Central memory CD8-positive, alpha-beta T cell (primary cell): ENCODE measurements around the gene SEMA3C.

Experiments used
- ATAC-seq: fragments of 150-1000 bp; cut with Tn5 transposase; replicated peaks from 2 replicates; pipeline ENCODE4 v1.10.0; 2022; ENCODE audit warnings: mild to moderate bottlenecking, moderate FRiP score, moderate number of reproducible peaks; ENCODE audit not compliant: poor library complexity, severe bottlenecking; ENCODE audit errors: extremely low read depth
- DNase-seq, 2 donors: peaks; one replicate each; pipeline ENCODE4 v3.0.0; 2021; ENCODE audit warnings: low spot score in 2 of 2
- H3K27ac Mint-ChIP-seq: one replicate; pipeline ENCODE4 v1.8.0; 2022; ENCODE audit warnings: low read depth, mild to moderate bottlenecking, moderate library complexity, mixed read lengths
- H3K27me3 Mint-ChIP-seq: one replicate; pipeline ENCODE4 v1.8.0; 2022; ENCODE audit warnings: mixed read lengths
- H3K36me3 Mint-ChIP-seq: one replicate; pipeline ENCODE4 v1.8.0; 2022; ENCODE audit warnings: mild to moderate bottlenecking, moderate library complexity, mixed read lengths; ENCODE audit not compliant: insufficient read depth
- H3K4me1 Mint-ChIP-seq: one replicate; pipeline ENCODE4 v1.8.0; 2022; ENCODE audit warnings: mixed read lengths
- H3K4me3 Mint-ChIP-seq: one replicate; pipeline ENCODE4 v1.8.0; 2022; ENCODE audit warnings: mild to moderate bottlenecking, moderate library complexity, mixed read lengths
- H3K9me3 Mint-ChIP-seq: one replicate; pipeline ENCODE4 v1.8.0; 2022; ENCODE audit warnings: mixed read lengths

SEMA3C gene

GRCh38 chr7:80783678-80784327, 135.0 kb downstream of the SEMA3C start:
- Mint-ChIP-seq H3K36me3 (peaks cover 2% of the 10 kb centered on the region), H3K27me3 (no peaks in the 10 kb centered on the region), H3K4me1 (no peaks in the 10 kb centered on the region), H3K9me3 (peaks cover 36% of the 10 kb centered on the region), H3K4me3 (no peak overlapping the region), H3K27ac (no peak overlapping the region)
- DNase-seq (no peak), ATAC-seq (no peak)

GRCh38 chr7:80783186-80783677, 135.6 kb downstream of the SEMA3C start:
- Mint-ChIP-seq H3K27ac (no peak overlapping the region), H3K9me3 (peaks cover 41% of the 10 kb centered on the region), H3K4me1 (no peaks in the 10 kb centered on the region), H3K27me3 (no peaks in the 10 kb centered on the region), H3K36me3 (peaks cover 2% of the 10 kb centered on the region), H3K4me3 (no peak overlapping the region)
- no peak for ATAC-seq
- no peak for DNase-seq

DNA sequence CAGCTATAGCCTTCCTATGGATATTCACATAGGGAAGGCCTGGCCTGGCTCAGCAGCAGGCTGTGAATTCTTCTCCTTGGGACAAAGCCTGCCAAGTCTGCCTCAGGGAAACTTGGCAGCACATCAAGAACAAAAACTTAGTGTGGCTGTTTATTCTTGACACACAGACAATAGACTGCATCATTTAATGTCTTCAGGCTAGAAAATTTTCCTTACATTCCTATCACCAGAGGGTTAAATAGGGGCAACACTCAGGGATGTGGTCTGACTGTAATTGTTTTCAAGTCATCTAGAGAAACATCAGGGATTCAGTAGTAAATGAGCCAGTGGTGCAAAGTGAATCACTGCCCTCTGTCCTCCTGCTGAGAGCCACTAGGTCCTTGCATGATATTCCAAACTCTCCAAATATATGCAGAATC, 137.3 kb downstream of the SEMA3C start:
- DNase-seq (no peak), ATAC-seq (no peak)
- Mint-ChIP-seq H3K4me1 (no peaks in the 10 kb centered on the region), H3K36me3 (no peaks in the 10 kb centered on the region), H3K4me3 (no peak overlapping the region), H3K9me3 (peaks cover 32% of the 10 kb centered on the region), H3K27ac (no peak overlapping the region), H3K27me3 (no peaks in the 10 kb centered on the region)

DNA sequence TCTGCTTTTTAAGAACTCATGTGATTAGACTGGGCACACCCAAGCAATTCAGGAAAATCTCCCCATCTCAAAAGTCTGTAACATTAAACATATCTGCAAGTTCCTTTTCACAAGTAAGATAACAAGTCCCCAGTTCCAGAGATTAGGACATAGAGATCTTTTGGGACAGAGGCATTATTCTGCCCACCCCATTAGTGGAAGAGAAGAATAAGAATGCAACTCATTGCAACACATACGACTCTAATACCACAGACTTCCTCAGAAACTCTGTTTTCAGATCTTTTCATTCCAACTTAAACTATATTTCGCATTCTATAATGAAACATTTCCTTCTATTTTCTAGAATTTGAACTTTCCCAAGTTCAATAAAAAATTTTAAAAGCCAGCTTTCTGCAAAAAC, 137.7 kb downstream of the SEMA3C start:
- Mint-ChIP-seq H3K4me3 (no peak overlapping the region), H3K36me3 (no peaks in the 10 kb centered on the region), H3K27ac (no peak overlapping the region), H3K4me1 (no peaks in the 10 kb centered on the region), H3K9me3 (peaks cover 29% of the 10 kb centered on the region), H3K27me3 (no peaks in the 10 kb centered on the region)
- no peak for DNase-seq
- ATAC-seq, result no peak

DNA sequence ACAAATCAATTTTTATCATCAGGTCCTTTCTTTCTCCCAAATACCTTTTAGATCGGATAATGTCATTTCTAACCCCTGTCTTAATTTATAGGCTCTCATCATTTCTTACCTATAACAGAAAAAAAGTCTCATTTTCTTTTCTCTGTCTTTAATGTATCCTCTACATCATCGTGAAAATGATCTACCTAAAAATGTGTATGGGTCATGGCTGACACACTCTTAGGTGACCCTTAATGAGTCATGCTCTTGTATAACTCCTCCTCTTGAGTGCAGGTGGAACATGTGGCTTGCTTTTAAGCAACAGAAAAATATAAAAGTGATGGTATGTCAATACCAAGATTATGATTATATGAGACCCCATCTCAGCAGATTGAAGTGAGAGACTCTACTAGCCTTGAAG, 139.4 kb downstream of the SEMA3C start:
- Mint-ChIP-seq H3K27me3 (no peaks in the 10 kb centered on the region), H3K4me3 (no peak overlapping the region), H3K36me3 (no peaks in the 10 kb centered on the region), H3K4me1 (no peaks in the 10 kb centered on the region), H3K27ac (no peak overlapping the region), H3K9me3 (peaks cover 33% of the 10 kb centered on the region)
- no peak for DNase-seq
- ATAC-seq, result no peak

DNA sequence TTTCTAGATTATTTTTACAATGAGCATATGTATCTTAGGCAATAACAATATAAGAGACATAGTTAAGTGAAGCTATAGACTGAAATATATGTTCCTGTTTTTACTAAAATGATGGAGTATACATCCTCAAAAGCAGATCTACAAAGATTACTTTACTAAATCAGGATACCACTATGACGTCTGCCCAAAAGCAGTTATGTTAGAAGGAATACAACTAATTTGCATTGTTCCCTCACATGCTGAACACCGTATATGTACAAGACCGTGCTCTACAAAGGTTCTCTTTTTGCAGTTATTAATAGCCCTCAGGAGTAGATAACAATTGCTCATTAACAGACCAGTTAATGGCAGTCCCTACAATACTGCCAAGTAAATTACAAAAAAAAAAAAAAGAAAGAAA, 143.0 kb downstream of the SEMA3C start:
- Mint-ChIP-seq H3K4me1 (no peaks in the 10 kb centered on the region), H3K4me3 (no peak overlapping the region), H3K9me3 (peaks cover 32% of the 10 kb centered on the region), H3K27ac (no peak overlapping the region), H3K36me3 (no peaks in the 10 kb centered on the region), H3K27me3 (no peaks in the 10 kb centered on the region)
- no peak for DNase-seq
- no peak for ATAC-seq

DNA sequence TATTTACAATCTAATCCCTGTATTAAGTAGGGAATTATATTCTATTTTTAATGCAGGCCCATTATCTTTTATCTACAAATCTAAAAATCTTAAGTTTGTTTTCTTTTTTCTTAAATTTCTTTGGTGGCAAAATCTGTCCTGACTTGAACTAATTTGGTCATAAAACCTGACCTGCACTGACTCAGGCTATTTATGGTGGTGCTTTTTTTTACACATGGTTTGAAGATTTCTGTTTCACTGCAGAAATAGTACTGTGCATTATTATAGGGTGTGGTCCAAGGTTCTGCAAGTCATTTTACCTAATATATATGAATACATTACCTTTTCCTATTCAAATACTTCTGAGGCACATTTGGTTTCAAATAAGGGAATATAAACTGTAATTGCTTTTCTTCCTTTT, 143.4 kb downstream of the SEMA3C start:
- H3K4me1 Mint-ChIP-seq, result no peaks in the 10 kb centered on the region
- no peaks in the 10 kb centered on the region for H3K36me3 Mint-ChIP-seq
- ATAC-seq, result no peak
- H3K9me3 Mint-ChIP-seq, result peaks cover 30% of the 10 kb centered on the region
- no peak for DNase-seq
- no peaks in the 10 kb centered on the region for H3K27me3 Mint-ChIP-seq
- H3K27ac Mint-ChIP-seq, result no peak overlapping the region
- H3K4me3 Mint-ChIP-seq, result no peak overlapping the region

- no peaks in the 10 kb centered on the region for H3K36me3 Mint-ChIP-seq
- H3K4me3 Mint-ChIP-seq, result no peak overlapping the region
- peaks cover 30% of the 10 kb centered on the region for H3K9me3 Mint-ChIP-seq
- no peaks in the 10 kb centered on the region for H3K4me1 Mint-ChIP-seq
- H3K27me3 Mint-ChIP-seq, result no peaks in the 10 kb centered on the region
- ATAC-seq (no peak), DNase-seq (no peak)
- H3K27ac Mint-ChIP-seq, result no peak overlapping the region
These were observed 144.0 kb downstream of the SEMA3C start for GRCh38 chr7:80774843-80775242.

GRCh38 chr7:80773787-80774508, 144.9 kb downstream of the SEMA3C start:
- H3K4me3 Mint-ChIP-seq, result no peak overlapping the region
- H3K9me3 Mint-ChIP-seq, result peaks cover 23% of the 10 kb centered on the region
- H3K4me1 Mint-ChIP-seq, result no peaks in the 10 kb centered on the region
- no peaks in the 10 kb centered on the region for H3K36me3 Mint-ChIP-seq
- DNase-seq (no peak), ATAC-seq (no peak)
- no peaks in the 10 kb centered on the region for H3K27me3 Mint-ChIP-seq
- no peak overlapping the region for H3K27ac Mint-ChIP-seq

DNA sequence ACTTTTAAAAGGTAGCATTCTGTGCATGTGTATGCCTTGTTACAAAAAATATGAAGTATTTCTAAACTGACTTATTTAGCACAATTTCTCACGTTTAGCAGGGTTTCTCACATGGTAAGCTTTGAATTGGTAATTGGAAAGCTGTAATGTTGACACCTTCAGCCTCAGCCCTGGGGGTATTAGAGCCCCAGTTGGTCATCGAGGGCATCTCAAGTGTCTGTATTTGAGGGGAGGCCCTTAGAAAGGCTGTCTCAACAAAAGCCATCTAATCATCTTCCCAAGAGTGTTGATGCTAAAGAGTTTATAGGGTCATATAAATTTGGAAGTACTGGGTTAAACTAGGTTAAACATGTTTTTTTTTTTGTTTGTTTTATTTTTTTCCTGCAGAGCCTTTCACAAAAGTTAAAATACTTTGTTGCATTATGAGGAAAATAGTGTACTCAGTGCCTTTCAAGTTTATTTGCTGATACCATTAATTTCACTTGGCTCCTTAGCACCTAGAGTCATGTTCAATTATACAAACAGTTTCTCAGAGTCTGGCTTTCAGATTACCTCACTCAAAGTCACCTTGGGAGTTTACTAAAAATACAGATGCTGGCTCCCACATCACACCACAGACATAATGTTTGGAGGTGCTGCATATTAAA, 146.4 kb downstream of the SEMA3C start:
- DNase-seq, result no peak
- Mint-ChIP-seq H3K36me3 (no peaks in the 10 kb centered on the region), H3K27ac (no peak overlapping the region), H3K27me3 (no peaks in the 10 kb centered on the region), H3K4me3 (no peak overlapping the region), H3K9me3 (peaks cover 17% of the 10 kb centered on the region), H3K4me1 (no peaks in the 10 kb centered on the region)
- no peak for ATAC-seq

GRCh38 chr7:80771523-80771922, 147.3 kb downstream of the SEMA3C start:
- H3K4me1 Mint-ChIP-seq, result no peaks in the 10 kb centered on the region
- no peak overlapping the region for H3K27ac Mint-ChIP-seq
- H3K9me3 Mint-ChIP-seq, result peaks cover 24% of the 10 kb centered on the region
- H3K36me3 Mint-ChIP-seq, result peaks cover 2% of the 10 kb centered on the region
- ATAC-seq, result no peak
- H3K4me3 Mint-ChIP-seq, result no peak overlapping the region
- no peaks in the 10 kb centered on the region for H3K27me3 Mint-ChIP-seq
- DNase-seq, result no peak

- no peaks in the 10 kb centered on the region for H3K4me1 Mint-ChIP-seq
- DNase-seq, result no peak
- ATAC-seq, result no peak
- no peak overlapping the region for H3K27ac Mint-ChIP-seq
- peaks cover 2% of the 10 kb centered on the region for H3K36me3 Mint-ChIP-seq
- H3K9me3 Mint-ChIP-seq, result peaks cover 24% of the 10 kb centered on the region
- no peak overlapping the region for H3K4me3 Mint-ChIP-seq
- H3K27me3 Mint-ChIP-seq, result no peaks in the 10 kb centered on the region
These were observed 148.2 kb downstream of the SEMA3C start for GRCh38 chr7:80770675-80771081.

- DNase-seq (no peak), ATAC-seq (no peak)
- Mint-ChIP-seq H3K27ac (no peak overlapping the region), H3K9me3 (peaks cover 24% of the 10 kb centered on the region), H3K4me3 (no peak overlapping the region), H3K36me3 (peaks cover 2% of the 10 kb centered on the region), H3K4me1 (no peaks in the 10 kb centered on the region), H3K27me3 (no peaks in the 10 kb centered on the region)
These were observed 148.8 kb downstream of the SEMA3C start for GRCh38 chr7:80770061-80770460.
